Caco-2 (cell line): ENCODE results near the gene TRAF4. TPM values are rescaled to one million over a fixed set of nuclear protein-coding genes. Genes with fewer than 3 reads are reported as not detected.
A peak's percentile ranks its signal among the peaks of the same experiment; 100 is the strongest.
"Not testable (repeated sequence)": the region's sequence is repeated elsewhere in the genome, so short reads cannot be mapped to it uniquely, and the experiment has no call there.

Experiments used
- BruUV-seq: library from RNA; stranded (reverse); fragments of 400-500 nt; replicated peaks from 2 replicates; lab custom pipeline; 2021; lab: Mats Ljungman, UMichigan
- CTCF ChIA-PET: fragments of 300-600 bp; sonication (Branson Sonifier 250); formaldehyde crosslinking; loops from one replicate; lab custom pipeline; 2022; ENCODE audit warnings: antibody characterized with exemption; lab: Charles Lee
- POLR2A ChIA-PET: fragments of 300-600 bp; sonication (Branson Sonifier 250); formaldehyde crosslinking; loops from one replicate; lab custom pipeline; 2022; ENCODE audit warnings: antibody characterized with exemption; lab: Charles Lee
- DNase-seq, 2 experiments: peaks; one replicate each; pipeline versions ENCODE4 v3.0.0 to v3.0.0-alpha.2; 2020 to 2022
- H3K27me3 ChIP-seq: replicated peaks from 2 replicates; pipeline ENCODE4 v1.6.0; 2011; ENCODE audit warnings: low read length; ENCODE audit not compliant: control insufficient read depth, insufficient read depth
- H3K36me3 ChIP-seq: 2 replicates; pipeline ENCODE4 v1.5.1; 2011; ENCODE audit warnings: low read length; ENCODE audit not compliant: control insufficient read depth, insufficient read depth
- H3K4me1 ChIP-seq: fragments of 250-450 bp; sonication (Bioruptor Pico); 2 replicates; pipeline ENCODE4 v1.5.1; 2020; ENCODE audit warnings: mild to moderate bottlenecking
- H3K4me3 ChIP-seq: 2 replicates; pipeline ENCODE4 v1.5.1; 2011; ENCODE audit warnings: low read depth, mild to moderate bottlenecking, control low read depth, low read length
- H3K9me3 ChIP-seq: fragments of 250-450 bp; sonication (Bioruptor Pico); 2 replicates; pipeline ENCODE4 v1.5.1; 2020; ENCODE audit warnings: mild to moderate bottlenecking, moderate library complexity
- H3K27ac Mint-ChIP-seq: one replicate; pipeline ENCODE4 v1.8.0; 2022; ENCODE audit warnings: mixed read lengths; ENCODE audit not compliant: unreplicated experiment
- H3K27me3 Mint-ChIP-seq: one replicate; pipeline ENCODE4 v1.8.0; 2022; ENCODE audit warnings: mixed read lengths; ENCODE audit not compliant: insufficient read depth, unreplicated experiment
- H3K36me3 Mint-ChIP-seq: one replicate; pipeline ENCODE4 v1.8.0; 2022; ENCODE audit warnings: mild to moderate bottlenecking, mixed read lengths; ENCODE audit not compliant: insufficient read depth, unreplicated experiment
- H3K4me1 Mint-ChIP-seq: one replicate; pipeline ENCODE4 v1.8.0; 2022; ENCODE audit warnings: low read depth, mixed read lengths; ENCODE audit not compliant: unreplicated experiment
- H3K4me3 Mint-ChIP-seq: one replicate; pipeline ENCODE4 v1.8.0; 2022; ENCODE audit warnings: mild to moderate bottlenecking, moderate library complexity, mixed read lengths; ENCODE audit not compliant: unreplicated experiment
- H3K9me3 Mint-ChIP-seq: one replicate; pipeline ENCODE4 v1.8.0; 2022; ENCODE audit warnings: mixed read lengths; ENCODE audit not compliant: unreplicated experiment
- CTCF ChIP-seq, 2 experiments: fragments of 200-600 bp in 1 of 2; IDR thresholded peaks; 1 replicate in 1 of 2; 2 replicates in 1 of 2; pipeline versions ENCODE4 v1.5.1 to v1.8.0; 2011 to 2022; ENCODE audit warnings: antibody characterized with exemption in 1 of 2, control low read depth in 1 of 2, inconsistent platforms in 1 of 2, low read depth in 1 of 2, low read length in 1 of 2, mild to moderate bottlenecking in 1 of 2, moderate library complexity in 1 of 2; ENCODE audit not compliant: insufficient read depth in 1 of 2, severe bottlenecking in 1 of 2, unreplicated experiment in 1 of 2
- intact Hi-C: fragments of 100-400 bp; cut with micrococcal nuclease; formaldehyde crosslinking; loops from one replicate; pipeline ENCODE4 v1.10.0; 2022; ENCODE audit not compliant: unreplicated experiment
- total RNA-seq: library from RNA; stranded (reverse); gene quantifications from 2 replicates; pipeline ENCODE4 v1.2.3, GENCODE V29; 2022

Gene TRAF4
- total RNA-seq, 1 experiment from 2014 or later = 140 TPM

GRCh38 chr17:28718333-28719020, 25.3 kb upstream of the TRAF4 start:
- Mint-ChIP-seq H3K27ac (peak overlapping the region; percentile 98), H3K27me3 (no peaks in the 10 kb centered on the region), H3K36me3 (peaks cover 44% of the 10 kb centered on the region), H3K4me1 (peaks cover 22% of the 10 kb centered on the region), H3K4me3 (peak overlapping the region; percentile 94), H3K9me3 (no peaks in the 10 kb centered on the region)
- Histone ChIP-seq H3K9me3 (no peaks in the 10 kb centered on the region), H3K4me3 (no peak overlapping the region; the same call in 1 of the 2 replicates), H3K4me1 (peaks cover 24% of the 10 kb centered on the region), H3K36me3 (peaks cover 12% of the 10 kb centered on the region), H3K27me3 (no peaks in the 10 kb centered on the region)
- DNase-seq = no peak
- ChIA-PET CTCF (interaction anchor here (1.5 kb wide), 1 partner anchor 8 kb away, joined by 22 read pairs; the partner anchor contains the start of gene PROCA1), POLR2A (interaction anchor here (1.0 to 3.0 kb wide), 4 partner anchors 8 to 180 kb away, joined by 3 to 213 read pairs (median 20); partner anchors contain the start of gene PROCA1)
- intact Hi-C loops = loop anchor here (1.0 to 2.0 kb wide), 3 partner anchors 7 to 74 kb away; partner anchors contain the start of genes BLTP2 and PROCA1
- no peak for TF ChIP-seq CTCF (IDR thresholded peaks at IDR 0.05; ENCODE audit: insufficient read depth in 1 of 2, low read depth in 1 of 2, low read length in 1 of 2, severe bottlenecking in 1 of 2, unreplicated experiment in 1 of 2)
- no TSS peak for BruUV-seq

GRCh38 chr17:28719021-28719433, 24.8 kb upstream of the TRAF4 start:
- ChIA-PET POLR2A (interaction anchor here (0.6 to 3.0 kb wide), 24 partner anchors 9 to 383 kb away, joined by 3 to 213 read pairs (median 6); partner anchors contain the start of genes BLTP2, IFT20, NEK8 and PHF12), CTCF (interaction anchor here (0.5 to 1.6 kb wide), 14 partner anchors 8 to 233 kb away, joined by 3 to 23 read pairs (median 5); partner anchors contain the start of genes ALDOC, BLTP2, NEK8 and PROCA1)
- Mint-ChIP-seq H3K4me3 (peak overlapping the region; percentile 94), H3K27me3 (no peaks in the 10 kb centered on the region), H3K27ac (peak overlapping the region; percentile 98), H3K36me3 (peaks cover 50% of the 10 kb centered on the region), H3K4me1 (peaks cover 27% of the 10 kb centered on the region), H3K9me3 (no peaks in the 10 kb centered on the region)
- DNase-seq = no peak
- peaks cover 24% of the 10 kb centered on the region for H3K4me1 ChIP-seq
- H3K4me3 ChIP-seq = peak overlapping the region; percentile 67
- no peak for TF ChIP-seq CTCF (IDR thresholded peaks at IDR 0.05; ENCODE audit: insufficient read depth in 1 of 2, low read depth in 1 of 2, low read length in 1 of 2, severe bottlenecking in 1 of 2, unreplicated experiment in 1 of 2)
- no peaks in the 10 kb centered on the region for H3K27me3 ChIP-seq
- intact Hi-C loops = loop anchor here (1.0 to 2.0 kb wide), 3 partner anchors 8 to 74 kb away; partner anchors contain the start of genes BLTP2 and PROCA1
- BruUV-seq = no TSS peak
- peaks cover 13% of the 10 kb centered on the region for H3K36me3 ChIP-seq
- no peaks in the 10 kb centered on the region for H3K9me3 ChIP-seq

GRCh38 chr17:28720247-28720996, 23.4 kb upstream of the TRAF4 start:
- Histone ChIP-seq H3K4me1 (peaks cover 31% of the 10 kb centered on the region), H3K27me3 (no peaks in the 10 kb centered on the region), H3K36me3 (peaks cover 13% of the 10 kb centered on the region), H3K9me3 (no peaks in the 10 kb centered on the region), H3K4me3 (peak overlapping the region; percentile 67)
- ChIA-PET CTCF (interaction anchor here (0.9 to 1.6 kb wide), 9 partner anchors 8 to 76 kb away, joined by 3 to 23 read pairs (median 6); partner anchors contain the start of genes BLTP2, NEK8, PROCA1 and SDF2), POLR2A (interaction anchor here (0.7 to 3.0 kb wide), 10 partner anchors 7 to 229 kb away, joined by 3 to 213 read pairs (median 16); partner anchors contain the start of genes BLTP2, PROCA1, SDF2 and SUPT6H)
- Mint-ChIP-seq H3K9me3 (no peaks in the 10 kb centered on the region), H3K27me3 (no peaks in the 10 kb centered on the region), H3K27ac (peak overlapping the region; percentile 98), H3K4me1 (peaks cover 40% of the 10 kb centered on the region), H3K36me3 (peaks cover 64% of the 10 kb centered on the region), H3K4me3 (peak overlapping the region; percentile 94)
- TSS peak; percentile 78 for BruUV-seq
- intact Hi-C loops = no loop called here
- no peak for TF ChIP-seq CTCF (IDR thresholded peaks at IDR 0.05; ENCODE audit: insufficient read depth in 1 of 2, low read depth in 1 of 2, low read length in 1 of 2, severe bottlenecking in 1 of 2, unreplicated experiment in 1 of 2)
- DNase-seq = no peak

- peaks cover 42% of the 10 kb centered on the region for H3K4me1 Mint-ChIP-seq
- H3K36me3 Mint-ChIP-seq = peaks cover 69% of the 10 kb centered on the region
- H3K27ac Mint-ChIP-seq = peak overlapping the region; percentile 98
- H3K9me3 ChIP-seq, H3K9me3 Mint-ChIP-seq, H3K27me3 ChIP-seq, H3K27me3 Mint-ChIP-seq, intact Hi-C loops, CTCF ChIA-PET, DNase-seq, BruUV-seq: not testable (repeated sequence)
- Histone ChIP-seq H3K36me3 (peaks cover 13% of the 10 kb centered on the region), H3K4me3 (peak overlapping the region; percentile 67), H3K4me1 (peaks cover 31% of the 10 kb centered on the region)
- POLR2A ChIA-PET = interaction anchor here (2.7 to 3.0 kb wide), 2 partner anchors 11 to 59 kb away, joined by 27 to 213 read pairs; partner anchors contain the start of genes PROCA1, SDF2 and SUPT6H
- peak overlapping the region; percentile 94 for H3K4me3 Mint-ChIP-seq
Observed at GRCh38 chr17:28720997-28721329, 22.8 kb upstream of the TRAF4 start.
